ENCODE measurements around the gene TRPC4AP. TPM values are rescaled to one million over a fixed set of nuclear protein-coding genes. Genes with fewer than 3 reads are reported as not detected.

TRPC4AP gene
- total RNA-seq, 4 donors from 2014 or later, result 35.2 to 50.4 (median 47.2) TPM

- TF ChIP-seq CTCF (IDR thresholded peaks at IDR 0.05), result no peak
- no peak for TF ChIP-seq POLR2A (IDR thresholded peaks at IDR 0.05)
- Histone ChIP-seq H3K4me3 (no peak overlapping the region), H3K27ac (peak overlapping the region in 1 of 4 donors; percentile 98), H3K4me1 (peaks cover 5 to 39% (median 21%) of the 10 kb centered on the region in 3 donors), H3K27me3 (no peaks in the 10 kb centered on the region), H3K9me3 (no peaks in the 10 kb centered on the region), H3K36me3 (no peaks in the 10 kb centered on the region)
- WGBS, 2 donors, result 86 to 87% methylated on average over 21 of the region's 21 CpGs
- no peak for DNase-seq
- intact Hi-C loops (cut with DNase I), result loop anchor here (5.0 kb wide), 1 partner anchor 85 kb away; the partner anchor contains the start of gene GGT7
These were observed 135.7 kb downstream of the TRPC4AP start for GRCh38 chr20:34956751-34957472.

- TF ChIP-seq CTCF (IDR thresholded peaks at IDR 0.05) (no peak), POLR2A (IDR thresholded peaks at IDR 0.05) (no peak)
- no peak for DNase-seq
- H3K9me3 ChIP-seq, result no peaks in the 10 kb centered on the region
- H3K4me3 ChIP-seq, result peak overlapping the region; percentile 52 to 88 (median 66)
- peaks cover 5 to 48% (median 21%) of the 10 kb centered on the region in 3 donors for H3K4me1 ChIP-seq
- H3K27me3 ChIP-seq, result no peaks in the 10 kb centered on the region
- H3K36me3 ChIP-seq, result peaks cover 0 to 7% (median 0%) of the 10 kb centered on the region in 3 donors
- WGBS, 2 donors, result 9 to 15% methylated on average over 4 to 6 of the region's 6 CpGs
- intact Hi-C loops (cut with DNase I), result loop anchor here (5.0 kb wide), 1 partner anchor 84 kb away; the partner anchor contains the start of gene GGT7
- H3K27ac ChIP-seq, result peak overlapping the region; percentile 85 to 98 (median 92)
These were observed 136.6 kb downstream of the TRPC4AP start for GRCh38 chr20:34956041-34956458.

- WGBS, 2 donors, result 0 to 1% methylated on average over 14 to 15 of the region's 62 CpGs
- Histone ChIP-seq H3K36me3 (peaks cover 0 to 13% (median 0%) of the 10 kb centered on the region in 3 donors), H3K4me3 (peak within 1 kb of the TSS; percentile 52 to 88 (median 66)), H3K9me3 (no peaks in the 10 kb centered on the region), H3K27ac (peak within 1 kb of the TSS; percentile 85 to 98 (median 92)), H3K4me1 (peaks cover 5 to 53% (median 21%) of the 10 kb centered on the region in 3 donors), H3K27me3 (no peaks in the 10 kb centered on the region)
- DNase-seq, result peak; percentile 67
- peak in 3 of 4 donors; percentile 64 to 89 (median 89) for TF ChIP-seq POLR2A (IDR thresholded peaks at IDR 0.05)
- TF ChIP-seq CTCF (IDR thresholded peaks at IDR 0.05), result peak in 5 of 6 experiments; percentile 40 to 72 (median 61)
- intact Hi-C loops (cut with DNase I), result loop anchor here (5.0 kb wide), 1 partner anchor 83 kb away; the partner anchor contains the start of gene GGT7
These were observed 137.2 kb downstream of the TRPC4AP start, which contains the start of the genes GSS and MYH7B for GRCh38 chr20:34955231-34956040. GSS (minus strand) TSS chr20:34955806; CDS start chr20:34951852, 3,954 bp downstream. MYH7B (plus strand) TSS chr20:34955868; CDS start chr20:34978006, 22,138 bp downstream.

- Histone ChIP-seq H3K27ac (peak overlapping the region; percentile 85 to 98 (median 92)), H3K27me3 (no peaks in the 10 kb centered on the region), H3K4me3 (peak overlapping the region; percentile 52 to 88 (median 66)), H3K4me1 (peaks cover 5 to 53% (median 21%) of the 10 kb centered on the region in 3 donors), H3K36me3 (peaks cover 0 to 18% (median 0%) of the 10 kb centered on the region in 3 donors), H3K9me3 (no peaks in the 10 kb centered on the region)
- WGBS, 2 donors, result 6 to 9% methylated on average over 12 to 13 of the region's 13 CpGs
- DNase-seq, result no peak
- TF ChIP-seq CTCF (IDR thresholded peaks at IDR 0.05) (no peak), POLR2A (IDR thresholded peaks at IDR 0.05) (no peak)
- intact Hi-C loops (cut with DNase I), result loop anchor here (5.0 kb wide), 1 partner anchor 83 kb away; the partner anchor contains the start of gene GGT7
These were observed 137.7 kb downstream of the TRPC4AP start for GRCh38 chr20:34954904-34955230.

Measured in esophagus squamous epithelium (tissue), 5 donors.